ENCODE results near the gene IGFLR1. TPM values are rescaled to one million over a fixed set of nuclear protein-coding genes. Genes with fewer than 3 reads are reported as not detected.
A peak's percentile ranks its signal among the peaks of the same experiment; 100 is the strongest.

IGFLR1 gene
- total and polyA plus RNA-seq, 2 of the 4 experiments (the other 2 are of a cell fraction), result 0.72 to 2.7 TPM

- in situ Hi-C loops (cut with MboI; ENCODE audit: low sequenced_read_pairs) (no loop called here), dilution Hi-C loops (cut with HindIII; ENCODE audit: low sequenced_read_pairs, unreplicated experiment) (no loop called here), intact Hi-C loops (cut with micrococcal nuclease) (loop anchor here (2.0 kb wide), 2 partner anchors 27 to 77 kb away; no protein-coding TSS in a partner anchor)
- DNase-seq (no peak), ATAC-seq (ENCODE audit: low read depth) (no peak)
- no peak overlapping the region for H2BK5ac ChIP-seq (ENCODE audit: low read depth, low read length, poor library complexity, severe bottlenecking)
- peaks cover 5% of the 10 kb centered on the region; the same call in 1 of the 2 replicates for H3K9me1 ChIP-seq (ENCODE audit: insufficient read depth, low read length)
- H3K56ac ChIP-seq (ENCODE audit: extremely low read depth, insufficient read depth, low read length), result no peak overlapping the region
- H3K27ac ChIP-seq (ENCODE audit: insufficient read depth, low read length), result no peak overlapping the region
- BruUV-seq (replicated peaks), result no TSS peak
- no peak overlapping the region for H3K4ac ChIP-seq (ENCODE audit: low read depth, low read length)
- H3K27me3 ChIP-seq (ENCODE audit: control insufficient read depth, insufficient read depth, low read length), result no peaks in the 10 kb centered on the region
- no peak overlapping the region for H2BK120ac ChIP-seq (ENCODE audit: low read depth, low read length)
- peaks cover 0 to 36% of the 10 kb centered on the region in 2 experiments; a peak in 2 of 4 replicates for H3K79me1 ChIP-seq (ENCODE audit: low read depth in 1 of 2, low read length in 2 of 2)
- H3K14ac ChIP-seq (replicated peaks; ENCODE audit: low read depth, low read length), result no peak overlapping the region
- no peaks in the 10 kb centered on the region for H3K9me3 ChIP-seq (ENCODE audit: control insufficient read depth, insufficient read depth, low read length)
- no peak overlapping the region for H4K5ac ChIP-seq (ENCODE audit: low read depth, low read length)
- peak overlapping the region; percentile 97 for H2AFZ ChIP-seq (replicated peaks; ENCODE audit: low read length, poor library complexity)
- ChIA-PET CTCF (no interaction called here), POLR2A (ENCODE audit: unreplicated experiment) (no interaction called here)
- no peak overlapping the region for H4K91ac ChIP-seq (ENCODE audit: insufficient read depth, low read depth, low read length)
- H2AK9ac ChIP-seq (replicated peaks; ENCODE audit: low read depth, low read length, poor library complexity), result peak overlapping the region; percentile 93
- WGBS, 2 experiments (ENCODE audit: extremely low coverage in 2 of 2, insufficient read length in 1 of 2), result 90% methylated on average over 6 of the region's 19 CpGs; no CpG with 5 or more reads in 1 of the 2 experiments
- H2BK15ac ChIP-seq (ENCODE audit: low read depth, low read length), result no peak overlapping the region
- peaks cover 2% of the 10 kb centered on the region; the same call in 1 of the 2 replicates for H3K36me3 ChIP-seq (ENCODE audit: control insufficient read depth, insufficient read depth, low read length)
- no peak overlapping the region for H4K8ac ChIP-seq (ENCODE audit: low read depth in 2 of 2, low read length in 2 of 2)
- H3K18ac ChIP-seq (ENCODE audit: low read depth, low read length), result no peak overlapping the region
- no peak overlapping the region for H2BK20ac ChIP-seq (ENCODE audit: low read depth, low read length)
- no peak overlapping the region for H3K23ac ChIP-seq (ENCODE audit: low read depth, low read length)
- H3K9ac ChIP-seq (ENCODE audit: low read depth, low read length), result no peak overlapping the region
- H2AK5ac ChIP-seq (ENCODE audit: low read depth, low read length), result no peak overlapping the region
- TF ChIP-seq BHLHE40 (IDR thresholded peaks at IDR 0.05; ENCODE audit: low read depth, low read length) (no peak), POLR2A (IDR thresholded peaks at IDR 0.05; ENCODE audit: low read depth, low read length) (no peak), USF2 (IDR thresholded peaks at IDR 0.05; ENCODE audit: low read depth, low read length) (no peak), SMC3 (IDR thresholded peaks at IDR 0.05; ENCODE audit: low read depth, low read length) (no peak), RFX5 (IDR thresholded peaks at IDR 0.05; ENCODE audit: low read depth, low read length) (no peak), ELK1 (IDR thresholded peaks at IDR 0.05; ENCODE audit: borderline replicate concordance, low read depth, low read length) (no peak), RAD21 (IDR thresholded peaks at IDR 0.05; ENCODE audit: low read length) (no peak), CTCF (conservative IDR thresholded peaks at IDR 0.05; ENCODE audit: low read depth, low read length) (no peak), CHD1 (IDR thresholded peaks at IDR 0.05; ENCODE audit: low read depth, low read length) (no peak)
- H3K4me3 ChIP-seq (ENCODE audit: insufficient read depth, low read depth, low read length), result no peak overlapping the region
- no peaks in the 10 kb centered on the region; the same call in 1 of the 2 replicates for H4K20me1 ChIP-seq (ENCODE audit: insufficient read depth, low read length)
- H3K4me2 ChIP-seq (ENCODE audit: low read depth, low read length), result no peak overlapping the region
- H3K4me1 ChIP-seq (ENCODE audit: control insufficient read depth, insufficient read depth, low read length), result 0 out of 2 replicates have a peak, but pooled peaks cover 3% of the 10 kb centered on the region
These were observed 1.6 kb upstream of the IGFLR1 start for GRCh38 chr19:35743640-35744429.
